Astrocyte (in vitro differentiated cells and primary cell): Measurements from ENCODE around the gene COA8.

Source experiments
- EZH2 ChIP-seq: IDR thresholded peaks from 2 replicates; pipeline ENCODE4 v1.6.1; 2012; ENCODE audit warnings: mild to moderate bottlenecking, low read length, inconsistent platforms; ENCODE audit not compliant: insufficient read depth
- TF ChIP-seq, protein P1 (sequence below): IDR thresholded peaks from 2 replicates; pipeline ENCODE4 v1.5.1; 2011; ENCODE audit warnings: low read depth, mild to moderate bottlenecking, inconsistent platforms, low read length, moderate library complexity; ENCODE audit not compliant: insufficient read depth

DNA sequence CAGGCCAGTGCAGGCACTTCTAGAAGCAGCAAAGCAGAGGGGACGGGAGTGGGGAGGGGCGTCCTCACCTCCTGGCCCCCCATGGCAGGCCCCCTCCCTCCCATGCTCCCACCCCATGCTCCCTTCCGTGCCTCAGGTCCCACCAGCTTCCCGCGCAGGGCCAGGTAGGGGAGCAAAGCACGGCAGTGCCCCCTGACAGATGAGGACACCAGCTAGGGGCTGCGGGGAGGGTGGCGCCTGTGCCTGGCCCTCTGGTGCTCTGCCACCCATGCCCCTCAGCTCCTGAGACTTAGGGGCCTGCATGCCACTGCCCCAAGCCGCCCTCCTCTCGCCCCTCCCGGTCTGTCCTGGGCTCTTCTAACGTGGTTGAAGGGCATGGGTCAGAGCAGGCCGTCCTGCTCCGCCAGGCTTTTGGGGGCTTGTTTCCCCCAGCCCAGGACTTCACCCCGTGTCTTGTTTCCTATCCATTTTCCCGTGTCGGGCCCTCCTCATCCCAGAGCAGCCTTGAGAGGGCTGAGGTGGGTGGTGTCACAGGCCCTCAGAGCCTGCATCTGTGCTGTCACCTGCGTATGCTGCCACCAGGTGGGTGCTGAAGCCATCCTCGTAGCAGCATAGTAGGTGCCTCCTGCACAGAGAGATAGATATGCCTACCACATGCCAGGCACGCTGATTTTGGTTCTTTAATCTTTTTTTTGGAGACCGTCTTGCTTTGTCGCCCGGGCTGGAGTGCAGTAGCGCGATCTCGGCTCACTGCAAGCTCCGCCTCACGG is 23.5 kb upstream of the COA8 start:
- TF ChIP-seq, protein P1, sequence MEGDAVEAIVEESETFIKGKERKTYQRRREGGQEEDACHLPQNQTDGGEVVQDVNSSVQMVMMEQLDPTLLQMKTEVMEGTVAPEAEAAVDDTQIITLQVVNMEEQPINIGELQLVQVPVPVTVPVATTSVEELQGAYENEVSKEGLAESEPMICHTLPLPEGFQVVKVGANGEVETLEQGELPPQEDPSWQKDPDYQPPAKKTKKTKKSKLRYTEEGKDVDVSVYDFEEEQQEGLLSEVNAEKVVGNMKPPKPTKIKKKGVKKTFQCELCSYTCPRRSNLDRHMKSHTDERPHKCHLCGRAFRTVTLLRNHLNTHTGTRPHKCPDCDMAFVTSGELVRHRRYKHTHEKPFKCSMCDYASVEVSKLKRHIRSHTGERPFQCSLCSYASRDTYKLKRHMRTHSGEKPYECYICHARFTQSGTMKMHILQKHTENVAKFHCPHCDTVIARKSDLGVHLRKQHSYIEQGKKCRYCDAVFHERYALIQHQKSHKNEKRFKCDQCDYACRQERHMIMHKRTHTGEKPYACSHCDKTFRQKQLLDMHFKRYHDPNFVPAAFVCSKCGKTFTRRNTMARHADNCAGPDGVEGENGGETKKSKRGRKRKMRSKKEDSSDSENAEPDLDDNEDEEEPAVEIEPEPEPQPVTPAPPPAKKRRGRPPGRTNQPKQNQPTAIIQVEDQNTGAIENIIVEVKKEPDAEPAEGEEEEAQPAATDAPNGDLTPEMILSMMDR = no peak
- TF ChIP-seq EZH2 = no peak
